MM.1S (cell line): Measurements from ENCODE around the gene OR6A2.

ENCODE experiments used
- EZH2phosphoT487 ChIP-seq: fragments of 300-600 bp; sonication (generic); IDR thresholded peaks from 2 replicates; pipeline ENCODE4 v1.6.1; 2018; ENCODE audit warnings: antibody characterized with exemption, low read length
- TF ChIP-seq, protein P1 (sequence below): fragments of 300-600 bp; sonication (generic); IDR thresholded peaks from 2 replicates; pipeline ENCODE4 v1.5.1; 2016; ENCODE audit warnings: antibody characterized with exemption, low read length, mixed read lengths

- TF ChIP-seq, protein P1, sequence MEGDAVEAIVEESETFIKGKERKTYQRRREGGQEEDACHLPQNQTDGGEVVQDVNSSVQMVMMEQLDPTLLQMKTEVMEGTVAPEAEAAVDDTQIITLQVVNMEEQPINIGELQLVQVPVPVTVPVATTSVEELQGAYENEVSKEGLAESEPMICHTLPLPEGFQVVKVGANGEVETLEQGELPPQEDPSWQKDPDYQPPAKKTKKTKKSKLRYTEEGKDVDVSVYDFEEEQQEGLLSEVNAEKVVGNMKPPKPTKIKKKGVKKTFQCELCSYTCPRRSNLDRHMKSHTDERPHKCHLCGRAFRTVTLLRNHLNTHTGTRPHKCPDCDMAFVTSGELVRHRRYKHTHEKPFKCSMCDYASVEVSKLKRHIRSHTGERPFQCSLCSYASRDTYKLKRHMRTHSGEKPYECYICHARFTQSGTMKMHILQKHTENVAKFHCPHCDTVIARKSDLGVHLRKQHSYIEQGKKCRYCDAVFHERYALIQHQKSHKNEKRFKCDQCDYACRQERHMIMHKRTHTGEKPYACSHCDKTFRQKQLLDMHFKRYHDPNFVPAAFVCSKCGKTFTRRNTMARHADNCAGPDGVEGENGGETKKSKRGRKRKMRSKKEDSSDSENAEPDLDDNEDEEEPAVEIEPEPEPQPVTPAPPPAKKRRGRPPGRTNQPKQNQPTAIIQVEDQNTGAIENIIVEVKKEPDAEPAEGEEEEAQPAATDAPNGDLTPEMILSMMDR, result peak; percentile 93
- TF ChIP-seq EZH2phosphoT487, result no peak
Observed at GRCh38 chr11:6812390-6813005, 13.0 kb upstream of the OR6A2 start.
